T-helper 1 cell treated with Interleukin-12 subunit alpha and Interleukin-12 subunit beta and Interleukin-4 antibody, amounts not matched to agents 30 μg/mL and 1 μg/mL, for 36 hours (primary cell): Measurements from ENCODE around the gene DPH1.

Source experiments
- H3K27ac Mint-ChIP-seq: one replicate; pipeline ENCODE4 v1.8.0; 2021; ENCODE audit warnings: mild to moderate bottlenecking, mixed read lengths
- H3K27me3 Mint-ChIP-seq: one replicate; pipeline ENCODE4 v1.8.0; 2021; ENCODE audit warnings: low read depth, mixed read lengths
- H3K36me3 Mint-ChIP-seq: one replicate; pipeline ENCODE4 v1.8.0; 2021; ENCODE audit warnings: low read depth, mixed read lengths
- H3K4me1 Mint-ChIP-seq: one replicate; pipeline ENCODE4 v1.8.0; 2021; ENCODE audit warnings: low read depth, mixed read lengths
- H3K4me3 Mint-ChIP-seq: one replicate; pipeline ENCODE4 v1.8.0; 2021; ENCODE audit warnings: mild to moderate bottlenecking, moderate library complexity, mixed read lengths
- H3K9me3 Mint-ChIP-seq: one replicate; pipeline ENCODE4 v1.8.0; 2021; ENCODE audit warnings: mixed read lengths

DPH1 gene

GRCh38 chr17:2057175-2057759, 27.3 kb downstream of the DPH1 start:
- Mint-ChIP-seq H3K27ac (no peak overlapping the region), H3K9me3 (no peaks in the 10 kb centered on the region), H3K36me3 (peaks cover 23% of the 10 kb centered on the region), H3K4me1 (peaks cover 31% of the 10 kb centered on the region), H3K4me3 (peak overlapping the region; percentile 21), H3K27me3 (peaks cover 6% of the 10 kb centered on the region)

GRCh38 chr17:2057760-2058585, 28.0 kb downstream of the DPH1 start:
- H3K4me1 Mint-ChIP-seq = peaks cover 34% of the 10 kb centered on the region
- H3K9me3 Mint-ChIP-seq = no peaks in the 10 kb centered on the region
- H3K36me3 Mint-ChIP-seq = peaks cover 27% of the 10 kb centered on the region
- peak overlapping the region; percentile 83 for H3K27ac Mint-ChIP-seq
- peaks cover 4% of the 10 kb centered on the region for H3K27me3 Mint-ChIP-seq
- H3K4me3 Mint-ChIP-seq = peak overlapping the region; percentile 75

DNA sequence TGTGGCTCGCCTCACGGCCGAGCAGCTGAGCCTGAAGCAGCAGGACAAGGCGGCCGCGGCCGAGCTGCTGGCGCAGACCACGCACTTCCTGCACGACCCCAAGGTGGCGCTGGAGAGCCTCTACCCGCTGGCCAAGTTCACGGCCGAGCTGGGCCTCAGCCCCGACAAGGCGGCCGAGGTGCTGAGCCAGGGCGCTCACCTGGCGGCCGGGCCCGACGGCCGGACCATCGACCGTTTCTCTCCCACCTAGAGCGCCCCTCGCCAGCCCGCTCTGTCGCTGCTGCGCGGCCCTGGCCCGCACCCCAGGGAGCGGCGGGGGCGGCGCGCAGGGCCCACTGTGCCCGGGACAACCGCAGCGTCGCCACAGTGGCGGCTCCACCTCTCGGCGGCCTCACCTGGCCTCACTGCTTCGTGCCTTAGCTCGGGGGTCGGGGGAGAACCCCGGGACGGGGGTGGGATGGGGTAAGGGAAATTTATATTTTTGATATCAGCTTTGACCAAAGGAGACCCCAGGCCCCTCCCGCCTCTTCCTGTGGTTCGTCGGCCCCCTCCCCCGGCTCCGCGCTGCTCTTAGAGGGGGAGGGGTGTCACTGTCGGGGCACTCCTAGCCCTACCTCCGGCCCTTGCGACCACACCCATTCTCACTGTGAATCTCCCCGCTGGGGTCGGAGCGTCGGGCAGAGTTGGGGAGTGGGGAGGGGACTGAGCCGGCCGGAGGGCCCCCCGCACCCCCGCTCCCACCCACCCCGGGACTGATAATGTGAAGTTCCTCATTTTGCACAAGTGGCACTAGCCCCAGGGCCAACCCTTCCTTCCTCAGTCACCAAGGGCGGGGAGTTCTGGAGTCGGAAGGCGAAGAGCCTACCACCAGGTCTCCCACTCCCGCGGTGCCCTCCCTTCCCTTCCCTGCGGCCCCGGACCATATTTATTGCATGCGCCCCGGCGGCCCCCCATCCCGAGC, 28.9 kb downstream of the DPH1 start:
- Mint-ChIP-seq H3K36me3 (peaks cover 31% of the 10 kb centered on the region), H3K27ac (peak overlapping the region; percentile 70), H3K9me3 (no peaks in the 10 kb centered on the region), H3K27me3 (no peaks in the 10 kb centered on the region), H3K4me1 (peaks cover 30% of the 10 kb centered on the region), H3K4me3 (peak overlapping the region; percentile 78)

GRCh38 chr17:2059547-2060384, 29.8 kb downstream of the DPH1 start:
- Mint-ChIP-seq H3K27me3 (no peaks in the 10 kb centered on the region), H3K4me3 (peak overlapping the region; percentile 78), H3K27ac (peak overlapping the region; percentile 64), H3K36me3 (peaks cover 37% of the 10 kb centered on the region), H3K4me1 (peaks cover 34% of the 10 kb centered on the region), H3K9me3 (no peaks in the 10 kb centered on the region)

GRCh38 chr17:2060385-2060658, 30.4 kb downstream of the DPH1 start:
- Mint-ChIP-seq H3K4me1 (peaks cover 39% of the 10 kb centered on the region), H3K4me3 (peak overlapping the region; percentile 78), H3K36me3 (peaks cover 39% of the 10 kb centered on the region), H3K27me3 (no peaks in the 10 kb centered on the region), H3K9me3 (no peaks in the 10 kb centered on the region), H3K27ac (peak overlapping the region; percentile 55)

DNA sequence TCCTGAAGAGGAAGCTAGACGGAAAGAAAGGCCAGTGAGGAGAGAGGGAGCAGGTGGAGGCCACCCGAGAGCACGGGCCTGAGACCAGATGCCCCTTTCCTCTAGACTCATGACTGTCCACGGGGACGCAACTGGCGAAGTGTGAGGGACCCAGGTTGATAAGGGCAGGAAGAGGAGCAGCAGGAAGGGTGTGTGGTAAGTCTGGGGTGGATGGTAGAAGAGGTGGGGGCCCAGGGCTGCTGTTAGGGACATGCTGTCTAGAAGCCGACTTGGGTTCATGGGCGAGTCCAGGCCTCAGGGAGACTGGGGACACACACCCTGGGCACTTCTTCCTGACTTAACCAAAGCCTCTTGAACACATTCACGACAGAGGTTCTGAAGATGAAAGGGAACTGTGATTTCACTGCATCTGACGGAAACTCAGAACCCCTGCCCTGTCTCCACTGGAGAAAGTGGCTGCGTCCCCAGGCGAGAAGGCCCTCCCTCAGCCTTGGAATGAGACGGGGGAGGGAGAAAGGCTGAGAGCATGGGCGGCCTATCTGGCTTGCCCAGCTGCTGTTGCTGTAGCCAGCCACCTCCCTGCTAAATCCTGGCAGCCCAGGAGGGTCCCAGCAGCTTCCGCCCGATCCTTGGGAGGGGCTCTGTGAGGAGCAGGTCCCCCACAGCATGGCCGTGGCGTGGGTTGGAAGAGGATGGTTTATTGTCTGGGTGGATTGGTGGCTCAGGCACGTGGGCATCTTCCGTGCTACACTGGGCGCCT, 30.9 kb downstream of the DPH1 start:
- H3K36me3 Mint-ChIP-seq = peaks cover 42% of the 10 kb centered on the region
- no peak overlapping the region for H3K4me3 Mint-ChIP-seq
- peaks cover 39% of the 10 kb centered on the region for H3K4me1 Mint-ChIP-seq
- peak overlapping the region; percentile 55 for H3K27ac Mint-ChIP-seq
- no peaks in the 10 kb centered on the region for H3K27me3 Mint-ChIP-seq
- no peaks in the 10 kb centered on the region for H3K9me3 Mint-ChIP-seq

GRCh38 chr17:2061441-2061958, 31.5 kb downstream of the DPH1 start:
- Mint-ChIP-seq H3K27ac (peak overlapping the region; percentile 65), H3K4me3 (no peak overlapping the region), H3K9me3 (no peaks in the 10 kb centered on the region), H3K36me3 (peaks cover 46% of the 10 kb centered on the region), H3K27me3 (no peaks in the 10 kb centered on the region), H3K4me1 (peaks cover 39% of the 10 kb centered on the region)

DNA sequence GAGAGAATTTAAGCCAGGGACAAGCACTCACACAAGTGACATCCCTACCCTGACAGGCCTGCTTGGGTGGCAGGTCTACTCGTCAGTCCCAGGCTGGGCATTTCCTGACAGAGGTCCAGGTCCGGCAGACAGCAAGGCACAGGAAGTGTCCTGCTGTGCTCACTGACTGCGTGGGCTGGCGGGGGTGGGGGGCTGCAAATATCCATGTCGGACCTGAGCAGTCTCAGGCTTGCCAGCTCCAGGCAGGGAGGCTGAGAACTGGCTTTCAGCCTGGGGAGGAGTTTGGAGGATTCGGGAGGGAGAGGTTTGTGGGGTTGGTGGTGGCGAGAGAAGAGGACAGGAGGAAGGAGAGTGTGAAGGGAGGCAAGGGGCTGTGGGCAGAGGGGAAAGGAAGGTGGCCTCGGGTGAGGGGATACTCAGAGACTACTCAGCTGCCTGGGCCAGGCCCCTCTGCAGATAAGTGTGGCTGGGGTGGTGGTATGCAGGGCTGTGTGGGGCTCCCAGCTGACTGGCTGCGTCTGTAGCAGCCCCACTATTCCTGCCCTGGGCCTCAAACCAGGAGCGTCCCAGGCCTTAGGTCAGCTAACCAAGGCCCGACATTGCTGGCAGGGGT, 32.7 kb downstream of the DPH1 start:
- Mint-ChIP-seq H3K4me3 (no peak overlapping the region), H3K27me3 (no peaks in the 10 kb centered on the region), H3K36me3 (peaks cover 49% of the 10 kb centered on the region), H3K27ac (peak overlapping the region; percentile 65), H3K9me3 (no peaks in the 10 kb centered on the region), H3K4me1 (peaks cover 42% of the 10 kb centered on the region)

DNA sequence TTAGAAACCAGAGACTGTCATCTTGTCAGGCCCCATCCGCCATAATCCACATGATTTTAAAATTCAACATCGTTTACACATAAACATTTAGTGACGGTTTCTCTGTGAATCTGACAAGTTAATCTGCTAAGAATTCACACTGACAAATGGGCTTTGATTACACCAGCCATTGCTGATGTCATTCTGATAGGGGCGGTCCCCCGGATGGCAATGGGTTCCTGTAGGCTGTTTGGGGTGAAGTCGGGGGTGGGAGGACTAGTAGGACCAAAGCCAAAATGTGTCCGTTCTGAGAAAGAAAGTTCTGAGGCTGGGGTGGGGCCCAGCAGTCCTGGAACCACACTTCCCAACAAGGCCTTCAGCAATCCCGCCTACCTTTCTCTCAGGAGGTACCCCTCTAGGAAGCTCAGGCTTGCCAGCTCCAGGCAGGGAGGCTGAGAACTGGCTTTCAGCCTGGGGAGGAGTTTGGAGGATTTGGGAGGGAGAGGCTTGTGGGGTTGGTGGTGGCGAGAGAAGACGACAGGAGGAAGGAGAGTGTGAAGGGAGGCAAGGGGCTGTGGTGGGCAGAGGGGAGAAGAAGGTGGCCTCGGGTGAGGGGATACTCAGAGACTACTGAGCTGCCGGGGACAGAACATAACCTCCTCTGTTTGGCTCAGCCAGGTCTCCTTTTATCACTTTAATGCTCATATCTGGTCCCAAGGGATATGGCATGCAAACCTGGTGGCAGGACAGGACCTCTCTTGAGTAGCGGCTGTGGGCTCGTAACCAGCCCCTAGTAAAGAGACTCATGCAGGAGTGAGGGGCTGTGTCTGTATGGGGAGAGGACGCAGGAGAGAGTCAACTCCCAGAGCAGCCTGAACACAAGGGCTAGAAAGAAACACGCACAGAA, 33.6 kb downstream of the DPH1 start:
- H3K4me1 Mint-ChIP-seq = peaks cover 42% of the 10 kb centered on the region
- H3K9me3 Mint-ChIP-seq = no peaks in the 10 kb centered on the region
- peaks cover 48% of the 10 kb centered on the region for H3K36me3 Mint-ChIP-seq
- H3K27me3 Mint-ChIP-seq = no peaks in the 10 kb centered on the region
- H3K27ac Mint-ChIP-seq = peak overlapping the region; percentile 76
- H3K4me3 Mint-ChIP-seq = no peak overlapping the region

DNA sequence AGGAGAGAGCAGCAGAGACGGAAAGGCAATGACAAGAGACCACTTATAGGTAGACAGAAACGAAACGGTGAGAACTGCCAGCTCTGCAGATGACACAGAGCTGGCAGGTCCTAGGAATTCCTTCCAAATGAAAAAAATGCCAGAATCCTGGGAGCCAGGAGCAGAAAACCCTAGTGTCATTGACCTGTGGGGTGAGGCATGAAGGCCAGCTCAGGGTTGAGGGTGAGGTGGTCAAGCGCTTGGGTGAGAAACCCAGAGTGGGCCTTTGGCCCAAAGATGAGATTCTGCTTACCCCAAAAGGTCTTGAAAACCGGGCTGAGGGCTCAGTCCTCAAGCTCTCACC, 34.2 kb downstream of the DPH1 start:
- Mint-ChIP-seq H3K27me3 (no peaks in the 10 kb centered on the region), H3K36me3 (peaks cover 52% of the 10 kb centered on the region), H3K4me1 (peaks cover 48% of the 10 kb centered on the region), H3K9me3 (no peaks in the 10 kb centered on the region), H3K27ac (peak overlapping the region; percentile 78), H3K4me3 (no peak overlapping the region)

DNA sequence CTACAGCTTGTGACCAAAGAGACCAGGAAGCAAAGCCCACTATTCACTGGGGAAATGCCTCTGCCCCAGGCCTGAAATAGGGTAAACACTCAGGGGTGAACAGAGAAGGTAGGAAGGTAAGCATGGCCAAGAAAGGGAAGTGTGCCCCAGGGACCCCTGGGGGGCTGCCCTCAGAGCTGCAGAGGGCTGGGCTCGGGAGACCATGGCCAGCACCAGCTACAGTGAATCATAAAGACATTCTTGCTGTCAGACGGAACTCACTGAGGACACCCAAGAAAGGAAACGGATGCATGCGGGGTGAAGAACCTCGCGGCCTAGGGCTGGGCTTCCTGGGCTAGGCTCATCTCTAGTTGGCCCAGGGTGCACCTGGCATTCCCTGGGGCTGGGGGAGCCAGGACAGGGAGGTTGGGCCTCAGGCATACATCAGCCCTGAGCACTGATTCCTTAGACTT, 34.6 kb downstream of the DPH1 start:
- peak overlapping the region; percentile 78 for H3K27ac Mint-ChIP-seq
- no peaks in the 10 kb centered on the region for H3K27me3 Mint-ChIP-seq
- peaks cover 50% of the 10 kb centered on the region for H3K4me1 Mint-ChIP-seq
- H3K9me3 Mint-ChIP-seq = no peaks in the 10 kb centered on the region
- peaks cover 50% of the 10 kb centered on the region for H3K36me3 Mint-ChIP-seq
- no peak overlapping the region for H3K4me3 Mint-ChIP-seq

GRCh38 chr17:2064980-2065785, 35.2 kb downstream of the DPH1 start:
- H3K27ac Mint-ChIP-seq = peak overlapping the region; percentile 78
- no peaks in the 10 kb centered on the region for H3K27me3 Mint-ChIP-seq
- peaks cover 51% of the 10 kb centered on the region for H3K36me3 Mint-ChIP-seq
- no peak overlapping the region for H3K4me3 Mint-ChIP-seq
- H3K9me3 Mint-ChIP-seq = no peaks in the 10 kb centered on the region
- peaks cover 51% of the 10 kb centered on the region for H3K4me1 Mint-ChIP-seq
